HL-60 (cell line): Measurements from ENCODE around the gene DEFB132.

Source experiments
- DNase-seq, 2 experiments: peaks; one replicate each; pipeline ENCODE4 v3.0.0-alpha.2; 2010 to 2020; ENCODE audit warnings: low read depth in 1 of 2, low spot score in 1 of 2
- H3K27ac ChIP-seq: fragments of 250-450 bp; sonication (Bioruptor Pico); replicated peaks from 2 replicates; pipeline ENCODE4 v1.5.1; 2020; ENCODE audit warnings: mild to moderate bottlenecking, moderate library complexity
- H3K27me3 ChIP-seq: fragments of 250-450 bp; sonication (Bioruptor Pico); 2 replicates; pipeline ENCODE4 v1.5.1; 2021; ENCODE audit warnings: mild to moderate bottlenecking, moderate library complexity; ENCODE audit not compliant: insufficient read depth, poor library complexity, severe bottlenecking
- H3K4me3 ChIP-seq: replicated peaks from 2 replicates; pipeline ENCODE4 v1.5.1; 2011; ENCODE audit warnings: mild to moderate bottlenecking, control low read depth, low read length; ENCODE audit not compliant: insufficient read depth
- GABPA ChIP-seq: IDR thresholded peaks from 2 replicates; pipeline ENCODE4 v1.6.1; 2012; ENCODE audit warnings: low read depth
- POLR2AphosphoS5 ChIP-seq: IDR thresholded peaks from 2 replicates; pipeline ENCODE4 v1.6.1; 2012; ENCODE audit warnings: low read depth
- SPI1 ChIP-seq: IDR thresholded peaks from 2 replicates; pipeline ENCODE4 v1.6.1; 2012; ENCODE audit warnings: low read depth, mild to moderate bottlenecking, borderline replicate concordance
- TF ChIP-seq, protein P1 (sequence below): IDR thresholded peaks from one replicate; pipeline ENCODE4 v1.5.1; 2011; ENCODE audit warnings: low read length, control low read depth, inconsistent platforms; ENCODE audit not compliant: insufficient read depth
- TF ChIP-seq, protein P2 (sequence below): IDR thresholded peaks from 2 replicates; pipeline ENCODE4 v1.6.1; 2012; ENCODE audit warnings: low read depth; ENCODE audit not compliant: insufficient replicate concordance

DEFB132 gene

DNA sequence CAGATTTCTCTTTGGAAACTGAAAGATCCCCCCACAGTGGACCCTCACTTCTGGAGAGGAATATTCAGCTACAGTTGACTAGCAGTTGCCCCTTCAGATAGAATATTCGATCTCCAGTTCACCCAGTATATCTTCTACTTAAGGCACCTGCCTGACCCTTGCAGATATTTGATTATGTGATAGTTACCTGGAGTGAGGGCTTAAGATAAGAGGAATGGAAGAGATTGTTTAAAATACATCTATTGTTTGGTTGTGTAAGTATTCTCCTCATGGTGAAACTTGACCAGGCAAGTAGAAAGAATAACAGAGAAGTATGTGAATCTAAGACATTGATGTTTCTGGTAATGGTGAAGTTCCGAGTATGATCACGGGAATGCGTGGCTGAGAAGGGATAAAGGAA, 38.3 kb downstream of the DEFB132 start:
- TF ChIP-seq SPI1, result no peak
- no peak for TF ChIP-seq GABPA
- TF ChIP-seq, protein P1, sequence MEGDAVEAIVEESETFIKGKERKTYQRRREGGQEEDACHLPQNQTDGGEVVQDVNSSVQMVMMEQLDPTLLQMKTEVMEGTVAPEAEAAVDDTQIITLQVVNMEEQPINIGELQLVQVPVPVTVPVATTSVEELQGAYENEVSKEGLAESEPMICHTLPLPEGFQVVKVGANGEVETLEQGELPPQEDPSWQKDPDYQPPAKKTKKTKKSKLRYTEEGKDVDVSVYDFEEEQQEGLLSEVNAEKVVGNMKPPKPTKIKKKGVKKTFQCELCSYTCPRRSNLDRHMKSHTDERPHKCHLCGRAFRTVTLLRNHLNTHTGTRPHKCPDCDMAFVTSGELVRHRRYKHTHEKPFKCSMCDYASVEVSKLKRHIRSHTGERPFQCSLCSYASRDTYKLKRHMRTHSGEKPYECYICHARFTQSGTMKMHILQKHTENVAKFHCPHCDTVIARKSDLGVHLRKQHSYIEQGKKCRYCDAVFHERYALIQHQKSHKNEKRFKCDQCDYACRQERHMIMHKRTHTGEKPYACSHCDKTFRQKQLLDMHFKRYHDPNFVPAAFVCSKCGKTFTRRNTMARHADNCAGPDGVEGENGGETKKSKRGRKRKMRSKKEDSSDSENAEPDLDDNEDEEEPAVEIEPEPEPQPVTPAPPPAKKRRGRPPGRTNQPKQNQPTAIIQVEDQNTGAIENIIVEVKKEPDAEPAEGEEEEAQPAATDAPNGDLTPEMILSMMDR, result no peak
- TF ChIP-seq, protein P2, sequence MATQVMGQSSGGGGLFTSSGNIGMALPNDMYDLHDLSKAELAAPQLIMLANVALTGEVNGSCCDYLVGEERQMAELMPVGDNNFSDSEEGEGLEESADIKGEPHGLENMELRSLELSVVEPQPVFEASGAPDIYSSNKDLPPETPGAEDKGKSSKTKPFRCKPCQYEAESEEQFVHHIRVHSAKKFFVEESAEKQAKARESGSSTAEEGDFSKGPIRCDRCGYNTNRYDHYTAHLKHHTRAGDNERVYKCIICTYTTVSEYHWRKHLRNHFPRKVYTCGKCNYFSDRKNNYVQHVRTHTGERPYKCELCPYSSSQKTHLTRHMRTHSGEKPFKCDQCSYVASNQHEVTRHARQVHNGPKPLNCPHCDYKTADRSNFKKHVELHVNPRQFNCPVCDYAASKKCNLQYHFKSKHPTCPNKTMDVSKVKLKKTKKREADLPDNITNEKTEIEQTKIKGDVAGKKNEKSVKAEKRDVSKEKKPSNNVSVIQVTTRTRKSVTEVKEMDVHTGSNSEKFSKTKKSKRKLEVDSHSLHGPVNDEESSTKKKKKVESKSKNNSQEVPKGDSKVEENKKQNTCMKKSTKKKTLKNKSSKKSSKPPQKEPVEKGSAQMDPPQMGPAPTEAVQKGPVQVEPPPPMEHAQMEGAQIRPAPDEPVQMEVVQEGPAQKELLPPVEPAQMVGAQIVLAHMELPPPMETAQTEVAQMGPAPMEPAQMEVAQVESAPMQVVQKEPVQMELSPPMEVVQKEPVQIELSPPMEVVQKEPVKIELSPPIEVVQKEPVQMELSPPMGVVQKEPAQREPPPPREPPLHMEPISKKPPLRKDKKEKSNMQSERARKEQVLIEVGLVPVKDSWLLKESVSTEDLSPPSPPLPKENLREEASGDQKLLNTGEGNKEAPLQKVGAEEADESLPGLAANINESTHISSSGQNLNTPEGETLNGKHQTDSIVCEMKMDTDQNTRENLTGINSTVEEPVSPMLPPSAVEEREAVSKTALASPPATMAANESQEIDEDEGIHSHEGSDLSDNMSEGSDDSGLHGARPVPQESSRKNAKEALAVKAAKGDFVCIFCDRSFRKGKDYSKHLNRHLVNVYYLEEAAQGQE, result no peak
- TF ChIP-seq POLR2AphosphoS5, result no peak
- H3K4me3 ChIP-seq, result no peak overlapping the region
- no peak overlapping the region for H3K27ac ChIP-seq
- no peaks in the 10 kb centered on the region for H3K27me3 ChIP-seq
- no peak for DNase-seq

DNA sequence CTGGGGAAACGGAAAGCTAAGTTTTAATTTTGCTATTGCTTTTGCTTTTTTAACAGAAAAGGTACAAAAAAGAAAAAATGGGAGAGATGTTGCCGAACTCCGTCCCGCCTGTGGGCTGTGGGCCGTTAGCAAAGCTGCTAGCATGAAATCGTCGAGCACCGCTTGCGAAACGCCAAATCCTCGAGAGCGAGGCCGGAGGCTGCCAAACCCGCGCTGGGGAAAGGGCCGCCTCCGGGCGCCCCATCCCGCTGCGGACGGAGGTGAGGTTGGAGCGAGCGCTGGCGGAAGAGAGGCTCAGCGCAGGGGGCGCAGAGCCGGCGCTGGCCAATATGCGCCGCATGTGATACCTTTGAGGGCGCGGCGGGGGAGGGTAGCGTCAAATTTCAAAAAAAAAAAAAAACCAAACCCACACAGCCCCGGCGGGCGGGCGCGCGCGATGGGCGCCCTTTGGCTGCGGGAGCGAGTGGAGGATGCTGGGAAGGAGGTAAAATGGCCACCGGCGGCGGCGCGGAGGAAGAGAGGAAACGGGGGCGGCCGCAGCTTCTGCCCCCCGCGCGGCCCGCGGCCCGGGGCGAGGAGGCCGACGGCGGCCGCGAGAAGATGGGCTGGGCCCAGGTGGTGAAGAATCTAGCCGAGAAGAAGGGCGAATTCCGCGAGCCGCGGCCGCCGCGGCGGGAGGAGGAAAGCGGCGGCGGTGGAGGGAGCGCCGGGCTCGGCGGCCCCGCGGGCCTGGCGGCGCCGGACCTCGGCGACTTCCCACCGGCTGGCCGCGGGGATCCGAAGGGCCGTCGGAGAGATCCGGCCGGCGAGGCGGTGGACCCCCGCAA, 39.8 kb downstream of the DEFB132 start, which contains the start of gene ZCCHC3:
Gene ZCCHC3, plus strand, starts transcription at position 473 of the 827 bp plus-strand sequence. Its CDS starts 17 bp downstream, at position 490.
- TF ChIP-seq, protein P2, result peak; percentile 50
- TF ChIP-seq SPI1 (no peak; the same call in 1 of the 2 replicates), POLR2AphosphoS5 (peak; percentile 55; the same call in 1 of the 2 replicates), GABPA (no peak; the same call in 1 of the 2 replicates)
- TF ChIP-seq, protein P1, result no peak
- DNase-seq, result peak; percentile 84 to 98
- no peaks in the 10 kb centered on the region for H3K27me3 ChIP-seq
- H3K27ac ChIP-seq, result peak within 1 kb of the TSS; percentile 93
- H3K4me3 ChIP-seq, result peak within 1 kb of the TSS; percentile 87

DNA sequence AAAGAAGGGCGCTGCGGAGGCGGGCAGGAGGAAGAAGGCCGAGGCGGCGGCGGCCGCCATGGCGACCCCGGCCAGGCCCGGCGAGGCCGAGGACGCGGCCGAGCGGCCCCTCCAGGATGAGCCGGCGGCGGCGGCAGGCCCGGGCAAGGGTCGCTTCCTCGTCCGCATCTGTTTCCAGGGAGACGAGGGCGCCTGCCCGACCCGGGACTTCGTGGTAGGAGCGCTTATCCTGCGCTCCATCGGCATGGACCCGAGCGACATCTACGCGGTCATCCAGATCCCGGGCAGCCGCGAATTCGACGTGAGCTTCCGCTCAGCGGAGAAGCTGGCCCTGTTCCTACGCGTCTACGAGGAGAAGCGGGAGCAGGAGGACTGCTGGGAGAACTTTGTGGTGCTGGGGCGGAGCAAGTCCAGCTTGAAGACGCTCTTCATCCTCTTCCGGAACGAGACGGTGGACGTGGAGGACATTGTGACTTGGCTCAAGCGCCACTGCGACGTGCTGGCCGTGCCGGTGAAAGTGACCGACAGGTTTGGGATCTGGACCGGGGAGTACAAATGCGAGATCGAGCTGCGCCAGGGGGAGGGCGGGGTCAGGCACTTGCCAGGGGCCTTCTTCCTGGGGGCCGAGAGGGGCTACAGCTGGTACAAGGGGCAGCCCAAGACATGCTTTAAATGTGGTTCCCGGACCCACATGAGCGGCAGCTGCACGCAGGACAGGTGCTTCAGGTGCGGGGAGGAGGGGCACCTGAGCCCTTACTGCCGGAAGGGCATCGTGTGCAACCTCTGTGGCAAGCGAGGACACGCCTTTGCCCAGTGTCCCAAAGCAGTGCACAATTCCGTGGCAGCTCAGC, 40.6 kb downstream of the DEFB132 start:
- peak; percentile 79 for TF ChIP-seq POLR2AphosphoS5
- TF ChIP-seq, protein P2, result no peak

More for the DNA sequence above, 40.6 kb downstream of the DEFB132 start:
- Histone ChIP-seq H3K4me3 (peak overlapping the region; percentile 87), H3K27me3 (no peaks in the 10 kb centered on the region), H3K27ac (peak overlapping the region; percentile 93)
- DNase-seq, result peak; percentile 75 to 86
